ENCODE data around the gene GULP1. TPM values are rescaled to one million over a fixed set of nuclear protein-coding genes. Genes with fewer than 3 reads are reported as not detected.

The GULP1 gene
- polyA plus RNA-seq, 1 donor from 2014 or later = 10.2 TPM

GRCh38 chr2:188316342-188316741 lies 24.7 kb downstream of the GULP1 start:
- no peak for TF ChIP-seq EZH2 (IDR thresholded peaks at IDR 0.05; ENCODE audit: borderline replicate concordance, insufficient read depth, low read length, poor library complexity, severe bottlenecking)
- TF ChIP-seq REST (IDR thresholded peaks at IDR 0.05; ENCODE audit: borderline replicate concordance) = no peak
- no peak for TF ChIP-seq SMC3 (conservative IDR thresholded peaks at IDR 0.05; ENCODE audit: poor library complexity)
- no peak for TF ChIP-seq MXI1 (conservative IDR thresholded peaks at IDR 0.05; ENCODE audit: poor library complexity, severe bottlenecking)
- TF ChIP-seq RAD21 (conservative IDR thresholded peaks at IDR 0.05) = no peak
- TF ChIP-seq EP300 (conservative IDR thresholded peaks at IDR 0.05; ENCODE audit: poor library complexity, severe bottlenecking) = no peak
- TF ChIP-seq, protein P1, sequence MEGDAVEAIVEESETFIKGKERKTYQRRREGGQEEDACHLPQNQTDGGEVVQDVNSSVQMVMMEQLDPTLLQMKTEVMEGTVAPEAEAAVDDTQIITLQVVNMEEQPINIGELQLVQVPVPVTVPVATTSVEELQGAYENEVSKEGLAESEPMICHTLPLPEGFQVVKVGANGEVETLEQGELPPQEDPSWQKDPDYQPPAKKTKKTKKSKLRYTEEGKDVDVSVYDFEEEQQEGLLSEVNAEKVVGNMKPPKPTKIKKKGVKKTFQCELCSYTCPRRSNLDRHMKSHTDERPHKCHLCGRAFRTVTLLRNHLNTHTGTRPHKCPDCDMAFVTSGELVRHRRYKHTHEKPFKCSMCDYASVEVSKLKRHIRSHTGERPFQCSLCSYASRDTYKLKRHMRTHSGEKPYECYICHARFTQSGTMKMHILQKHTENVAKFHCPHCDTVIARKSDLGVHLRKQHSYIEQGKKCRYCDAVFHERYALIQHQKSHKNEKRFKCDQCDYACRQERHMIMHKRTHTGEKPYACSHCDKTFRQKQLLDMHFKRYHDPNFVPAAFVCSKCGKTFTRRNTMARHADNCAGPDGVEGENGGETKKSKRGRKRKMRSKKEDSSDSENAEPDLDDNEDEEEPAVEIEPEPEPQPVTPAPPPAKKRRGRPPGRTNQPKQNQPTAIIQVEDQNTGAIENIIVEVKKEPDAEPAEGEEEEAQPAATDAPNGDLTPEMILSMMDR (IDR thresholded peaks at IDR 0.05; ENCODE audit: poor library complexity, severe bottlenecking) = no peak
- TF ChIP-seq POLR2AphosphoS5 (IDR thresholded peaks at IDR 0.05) = no peak
- no peak for TF ChIP-seq TAF1 (IDR thresholded peaks at IDR 0.05; ENCODE audit: low read depth)
- no peak overlapping the region for H3K27ac ChIP-seq (ENCODE audit: low read length)
- H3K9me2 ChIP-seq (ENCODE audit: insufficient read depth, low read length) = no peaks in the 10 kb centered on the region
- H3K79me2 ChIP-seq (replicated peaks; ENCODE audit: insufficient read depth, low read length) = peaks cover 27% of the 10 kb centered on the region
- no peak overlapping the region for H3K4me3 ChIP-seq (ENCODE audit: low read length)
- no peak overlapping the region for H2AFZ ChIP-seq (ENCODE audit: low read depth, low read length)
- no peaks in the 10 kb centered on the region for H3F3A ChIP-seq (ENCODE audit: insufficient read depth, low read length, poor library complexity, severe bottlenecking)
- no peaks in the 10 kb centered on the region for H3K36me3 ChIP-seq (ENCODE audit: insufficient read depth, low read length)
- H3K27me3 ChIP-seq (ENCODE audit: insufficient read depth, low read depth, low read length) = no peaks in the 10 kb centered on the region
- no peaks in the 10 kb centered on the region for H3K9me3 ChIP-seq (ENCODE audit: low read length)
- no peak overlapping the region for H3K4me2 ChIP-seq (ENCODE audit: low read length)
- H3K9ac ChIP-seq (ENCODE audit: low read length) = no peak overlapping the region
- no peaks in the 10 kb centered on the region for H4K20me1 ChIP-seq (ENCODE audit: insufficient read depth)

- Histone ChIP-seq H3K9me3 (ENCODE audit: low read length) (no peaks in the 10 kb centered on the region), H3K4me3 (ENCODE audit: low read length) (no peak overlapping the region), H3F3A (ENCODE audit: insufficient read depth, low read length, poor library complexity, severe bottlenecking) (no peaks in the 10 kb centered on the region), H4K20me1 (ENCODE audit: insufficient read depth) (no peaks in the 10 kb centered on the region), H3K9ac (ENCODE audit: low read length) (no peak overlapping the region), H3K27me3 (ENCODE audit: insufficient read depth, low read depth, low read length) (no peaks in the 10 kb centered on the region), H3K27ac (ENCODE audit: low read length) (no peak overlapping the region), H3K4me2 (ENCODE audit: low read length) (no peak overlapping the region), H3K9me2 (ENCODE audit: insufficient read depth, low read length) (no peaks in the 10 kb centered on the region), H2AFZ (ENCODE audit: low read depth, low read length) (no peak overlapping the region), H3K36me3 (ENCODE audit: insufficient read depth, low read length) (no peaks in the 10 kb centered on the region), H3K79me2 (replicated peaks; ENCODE audit: insufficient read depth, low read length) (peaks cover 27% of the 10 kb centered on the region)
- TF ChIP-seq EP300 (conservative IDR thresholded peaks at IDR 0.05; ENCODE audit: poor library complexity, severe bottlenecking) (no peak), RAD21 (conservative IDR thresholded peaks at IDR 0.05) (no peak), POLR2AphosphoS5 (IDR thresholded peaks at IDR 0.05) (no peak), TAF1 (IDR thresholded peaks at IDR 0.05; ENCODE audit: low read depth) (no peak), REST (IDR thresholded peaks at IDR 0.05; ENCODE audit: borderline replicate concordance) (no peak), EZH2 (IDR thresholded peaks at IDR 0.05; ENCODE audit: borderline replicate concordance, insufficient read depth, low read length, poor library complexity, severe bottlenecking) (no peak), MXI1 (conservative IDR thresholded peaks at IDR 0.05; ENCODE audit: poor library complexity, severe bottlenecking) (no peak), SMC3 (conservative IDR thresholded peaks at IDR 0.05; ENCODE audit: poor library complexity) (no peak)
- TF ChIP-seq, protein P1 (IDR thresholded peaks at IDR 0.05; ENCODE audit: poor library complexity, severe bottlenecking) = no peak
These were observed 25.2 kb downstream of the GULP1 start for GRCh38 chr2:188316791-188317423.

Measured in neural cell (in vitro differentiated cells).